Hair follicular keratinocyte (primary cell): ENCODE results near the gene ATP11A. TPM values are rescaled to one million over a fixed set of nuclear protein-coding genes. Genes with fewer than 3 reads are reported as not detected.

Source experiments
- total RNA-seq: library from RNA; depleted of rRNA; stranded (reverse); fragments of >200 nt; gene quantifications from 2 replicates; pipeline ENCODE4 v1.2.3, GENCODE V29; 2015

The ATP11A gene
- 6.4 and 9.6 TPM in 2 replicates for total RNA-seq

GRCh38 chr13:112689303-112690245, at the start of gene ATP11A:
ATP11A (plus strand) TSS chr13:112690038; CDS start chr13:112690417, 379 bp downstream.

Other genes starting within 250 kb of the ATP11A start
- 13.8 and 24.1 TPM in 2 replicates for gene TUBGCP3, start 101.9 kb upstream of the ATP11A start, total RNA-seq